ENCODE data around the gene HTR3D. TPM values are rescaled to one million over a fixed set of nuclear protein-coding genes. Genes with fewer than 3 reads are reported as not detected.

Gene HTR3D
- total RNA-seq, 4 donors from 2014 or later = not detected

DNA sequence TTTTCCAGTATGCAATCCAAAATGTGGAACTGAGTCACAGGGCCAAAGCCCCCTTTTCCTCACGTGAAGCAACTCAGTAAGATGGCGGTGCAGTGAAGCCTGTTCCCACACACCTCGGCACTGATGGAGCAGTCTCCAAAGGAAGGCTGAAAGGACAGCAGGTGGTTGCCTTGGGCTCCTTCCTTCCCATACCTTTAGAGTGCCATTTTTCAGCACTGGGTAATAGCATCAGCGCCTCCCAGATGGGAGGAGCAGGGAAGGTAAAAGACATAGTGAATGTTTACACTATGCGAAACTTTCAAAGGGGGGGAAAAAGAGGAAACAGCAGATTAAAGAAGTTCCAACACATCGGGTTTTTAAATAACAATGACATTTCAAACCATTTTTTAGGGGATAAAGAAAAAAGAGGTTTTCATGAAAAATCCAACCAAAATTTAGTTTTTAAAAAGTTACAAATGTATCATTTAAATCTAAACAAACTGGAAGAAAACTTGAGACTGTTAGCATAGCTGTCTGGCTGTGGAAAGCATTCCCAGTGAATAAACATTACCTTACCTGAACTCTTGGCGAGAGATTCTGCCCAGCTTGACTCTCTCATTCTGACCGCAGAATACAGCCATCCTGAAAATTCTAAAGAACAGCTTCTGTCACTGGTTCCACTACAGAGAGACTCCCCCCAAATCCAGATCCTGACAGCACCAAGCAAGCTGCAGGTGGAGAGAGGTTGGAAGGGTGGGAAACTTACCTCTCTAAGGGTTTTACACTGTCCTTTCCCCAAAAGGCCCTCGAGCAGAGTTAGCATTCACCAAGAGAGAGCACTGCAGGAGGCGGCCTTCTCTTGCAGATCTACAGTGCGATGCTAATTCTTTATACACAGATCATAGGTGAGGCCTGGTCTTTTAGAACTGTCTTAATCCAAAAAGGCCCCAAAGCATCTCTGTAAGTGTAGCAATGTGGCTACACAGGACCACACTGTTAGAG lies 46.5 kb upstream of the HTR3D start:
- Histone ChIP-seq H3K4me1 (peaks cover 0 to 4% (median 0%) of the 10 kb centered on the region in 4 donors), H3K36me3 (peaks cover 0 to 24% (median 7%) of the 10 kb centered on the region in 4 donors), H3K27ac (peak overlapping the region in 1 of 4 donors; percentile 28), H3K9me3 (no peaks in the 10 kb centered on the region), H3K4me3 (no peak overlapping the region), H3K27me3 (no peaks in the 10 kb centered on the region)
- no peak for TF ChIP-seq POLR2A (IDR thresholded peaks at IDR 0.05)
- no peak for TF ChIP-seq POLR2AphosphoS5 (IDR thresholded peaks at IDR 0.05)
- TF ChIP-seq EP300 (IDR thresholded peaks at IDR 0.05; ENCODE audit: low read depth) = no peak
- TF ChIP-seq, protein P1, sequence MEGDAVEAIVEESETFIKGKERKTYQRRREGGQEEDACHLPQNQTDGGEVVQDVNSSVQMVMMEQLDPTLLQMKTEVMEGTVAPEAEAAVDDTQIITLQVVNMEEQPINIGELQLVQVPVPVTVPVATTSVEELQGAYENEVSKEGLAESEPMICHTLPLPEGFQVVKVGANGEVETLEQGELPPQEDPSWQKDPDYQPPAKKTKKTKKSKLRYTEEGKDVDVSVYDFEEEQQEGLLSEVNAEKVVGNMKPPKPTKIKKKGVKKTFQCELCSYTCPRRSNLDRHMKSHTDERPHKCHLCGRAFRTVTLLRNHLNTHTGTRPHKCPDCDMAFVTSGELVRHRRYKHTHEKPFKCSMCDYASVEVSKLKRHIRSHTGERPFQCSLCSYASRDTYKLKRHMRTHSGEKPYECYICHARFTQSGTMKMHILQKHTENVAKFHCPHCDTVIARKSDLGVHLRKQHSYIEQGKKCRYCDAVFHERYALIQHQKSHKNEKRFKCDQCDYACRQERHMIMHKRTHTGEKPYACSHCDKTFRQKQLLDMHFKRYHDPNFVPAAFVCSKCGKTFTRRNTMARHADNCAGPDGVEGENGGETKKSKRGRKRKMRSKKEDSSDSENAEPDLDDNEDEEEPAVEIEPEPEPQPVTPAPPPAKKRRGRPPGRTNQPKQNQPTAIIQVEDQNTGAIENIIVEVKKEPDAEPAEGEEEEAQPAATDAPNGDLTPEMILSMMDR (IDR thresholded peaks at IDR 0.05) = no peak
- in situ Hi-C loops (cut with MboI; ENCODE audit: low pct_ligation_motif_present in 1 of 4, low pct_unique_long_range_greater_than_20kb in 1 of 4, low sequenced_read_pairs in 3 of 4) (no loop called here), intact Hi-C loops (cut with DNase I; ENCODE audit: low total_unique reads) (no loop called here)
- DNase-seq = no peak
- WGBS, 2 donors (ENCODE audit: low coverage in 1 of 2) = 74 to 81% methylated on average over 7 to 11 of the region's 11 CpGs

DNA sequence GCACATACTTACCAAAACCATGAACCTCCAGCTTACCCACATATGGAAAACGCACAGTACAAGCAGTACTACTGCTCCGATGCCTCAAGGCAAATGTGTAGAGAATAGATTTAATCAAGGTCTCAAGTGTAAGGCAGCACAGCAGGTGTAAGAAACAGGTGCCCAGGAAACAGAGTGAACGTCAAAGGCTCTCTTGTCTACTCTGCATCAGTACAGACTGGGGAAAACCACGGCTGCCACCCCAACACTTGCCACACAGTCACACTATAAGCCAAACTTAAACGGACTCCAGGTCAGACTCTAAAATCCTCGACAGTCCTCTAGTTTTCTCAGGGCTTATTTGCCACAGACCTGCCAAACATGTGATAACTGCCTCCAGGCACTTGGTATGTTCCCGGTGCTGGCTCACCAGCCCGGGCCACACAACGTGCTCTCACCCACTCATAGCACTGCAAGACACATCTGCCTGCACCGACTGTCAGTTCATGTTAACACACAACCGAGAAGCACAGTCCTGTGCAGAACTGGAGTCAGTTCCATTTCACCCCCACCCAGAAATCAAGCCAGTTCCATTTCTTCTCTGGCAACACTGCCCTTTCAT lies 44.4 kb upstream of the HTR3D start:
- Histone ChIP-seq H3K27ac (no peak overlapping the region), H3K9me3 (no peaks in the 10 kb centered on the region), H3K4me1 (peaks cover 0 to 4% (median 0%) of the 10 kb centered on the region in 4 donors), H3K4me3 (no peak overlapping the region), H3K36me3 (peaks cover 0 to 24% (median 7%) of the 10 kb centered on the region in 4 donors), H3K27me3 (no peaks in the 10 kb centered on the region)
- no peak for DNase-seq
- 85 to 96% methylated on average over 4 to 11 of the region's 11 CpGs for WGBS, 2 donors (ENCODE audit: low coverage in 1 of 2)
- intact Hi-C loops (cut with DNase I; ENCODE audit: low total_unique reads) = no loop called here
- in situ Hi-C loops (cut with MboI; ENCODE audit: low pct_ligation_motif_present in 1 of 4, low pct_unique_long_range_greater_than_20kb in 1 of 4, low sequenced_read_pairs in 3 of 4) = no loop called here
- TF ChIP-seq, protein P1 (IDR thresholded peaks at IDR 0.05) = no peak
- TF ChIP-seq EP300 (IDR thresholded peaks at IDR 0.05; ENCODE audit: low read depth) = no peak
- TF ChIP-seq POLR2AphosphoS5 (IDR thresholded peaks at IDR 0.05) = no peak
- no peak for TF ChIP-seq POLR2A (IDR thresholded peaks at IDR 0.05)

DNA sequence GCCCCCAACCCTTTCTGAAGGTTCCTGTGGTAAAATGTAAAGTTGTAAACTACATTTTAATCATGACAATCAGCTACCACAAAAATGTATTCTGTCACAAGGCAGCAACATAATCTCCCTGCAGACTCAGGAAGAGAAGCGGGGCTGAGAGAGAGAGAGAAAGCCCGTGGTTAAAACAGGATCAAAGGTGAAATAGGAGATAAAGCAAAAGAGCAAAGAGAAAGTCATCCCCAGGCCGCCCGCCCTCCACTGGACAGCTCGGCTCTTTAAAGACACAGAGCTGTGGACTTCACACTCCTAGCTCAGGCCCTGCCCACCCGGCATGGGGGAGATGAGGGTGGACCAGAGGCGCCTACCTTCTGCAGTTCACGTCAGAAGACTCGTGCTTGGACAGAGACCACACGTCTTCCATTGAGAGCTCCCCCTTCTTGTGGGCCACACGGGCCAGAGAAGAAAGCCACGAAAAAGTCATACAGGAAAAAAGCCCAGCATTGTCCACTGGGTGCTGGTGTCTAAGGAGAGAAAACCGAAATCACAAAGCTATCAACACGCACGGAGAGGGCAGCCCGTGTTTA lies 43.2 kb upstream of the HTR3D start:
- no peaks in the 10 kb centered on the region for H3K9me3 ChIP-seq
- peaks cover 0 to 20% (median 7%) of the 10 kb centered on the region in 4 donors for H3K36me3 ChIP-seq
- H3K4me1 ChIP-seq = peaks cover 0 to 4% (median 0%) of the 10 kb centered on the region in 4 donors
- TF ChIP-seq POLR2AphosphoS5 (IDR thresholded peaks at IDR 0.05) = no peak
- no peak for TF ChIP-seq POLR2A (IDR thresholded peaks at IDR 0.05)
- TF ChIP-seq, protein P1 (IDR thresholded peaks at IDR 0.05) = no peak
- TF ChIP-seq EP300 (IDR thresholded peaks at IDR 0.05; ENCODE audit: low read depth) = no peak
- intact Hi-C loops (cut with DNase I; ENCODE audit: low total_unique reads) (no loop called here), in situ Hi-C loops (cut with MboI; ENCODE audit: low pct_ligation_motif_present in 1 of 4, low pct_unique_long_range_greater_than_20kb in 1 of 4, low sequenced_read_pairs in 3 of 4) (no loop called here)
- H3K4me3 ChIP-seq = no peak overlapping the region
- no peak for DNase-seq
- H3K27ac ChIP-seq = no peak overlapping the region
- H3K27me3 ChIP-seq = no peaks in the 10 kb centered on the region
- WGBS, 2 donors (ENCODE audit: low coverage in 1 of 2) = 71 to 89% methylated on average over 4 to 16 of the region's 16 CpGs

DNA sequence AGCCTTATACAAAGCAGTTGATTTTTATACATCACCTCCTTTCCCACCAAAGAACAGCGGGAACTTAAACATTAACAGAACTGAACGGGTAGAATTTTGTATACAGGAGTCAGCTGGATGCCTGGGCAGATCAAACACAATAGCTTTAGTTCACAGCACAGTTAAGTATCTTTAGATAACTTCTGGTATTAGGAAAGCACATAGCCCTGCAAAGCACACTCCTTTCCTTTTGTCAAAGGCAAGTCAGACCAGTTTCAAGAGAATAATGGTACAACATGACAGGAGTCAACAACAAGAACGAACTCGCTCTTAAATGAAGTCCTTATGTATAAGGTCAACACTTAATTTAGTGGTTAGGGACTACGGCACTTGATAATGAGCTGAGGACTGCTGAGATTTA lies 40.1 kb upstream of the HTR3D start:
- in situ Hi-C loops (cut with MboI; ENCODE audit: low pct_ligation_motif_present in 1 of 4, low pct_unique_long_range_greater_than_20kb in 1 of 4, low sequenced_read_pairs in 3 of 4) = no loop called here
- H3K27ac ChIP-seq = no peak overlapping the region
- 80% methylated on average over 5 of the region's 5 CpGs; no CpG with 5 or more reads in 1 of the 2 donors for WGBS, 2 donors (ENCODE audit: low coverage in 1 of 2)
- no peaks in the 10 kb centered on the region for H3K27me3 ChIP-seq
- H3K9me3 ChIP-seq = no peaks in the 10 kb centered on the region
- no peaks in the 10 kb centered on the region for H3K4me1 ChIP-seq
- no peak for TF ChIP-seq POLR2AphosphoS5 (IDR thresholded peaks at IDR 0.05)
- TF ChIP-seq, protein P1 (IDR thresholded peaks at IDR 0.05) = no peak
- TF ChIP-seq EP300 (IDR thresholded peaks at IDR 0.05; ENCODE audit: low read depth) = no peak
- no peak for TF ChIP-seq POLR2A (IDR thresholded peaks at IDR 0.05)
- H3K36me3 ChIP-seq = peaks cover 0 to 13% (median 5%) of the 10 kb centered on the region in 4 donors
- no peak overlapping the region for H3K4me3 ChIP-seq
- intact Hi-C loops (cut with DNase I; ENCODE audit: low total_unique reads) = no loop called here
- DNase-seq = no peak

All from transverse colon (tissue), 4 donors.